ENCODE results near the gene PTPRU.
"Not testable (repeated sequence)": the region's sequence is repeated elsewhere in the genome, so short reads cannot be mapped to it uniquely, and the experiment has no call there.

The PTPRU gene

GRCh38 chr1:29222260-29222659 lies 14.1 kb upstream of the PTPRU start:
- not testable (repeated sequence) for DNase-seq (ENCODE audit: low read depth in 2 of 2)

GRCh38 chr1:29222686-29223085 lies 13.6 kb upstream of the PTPRU start:
- DNase-seq (ENCODE audit: low read depth in 2 of 2) = no peak

- DNase-seq (ENCODE audit: low read depth in 2 of 2) = no peak
Observed at GRCh38 chr1:29223521-29223920, 12.8 kb upstream of the PTPRU start.

- DNase-seq (ENCODE audit: low read depth in 2 of 2) = no peak
Observed at GRCh38 chr1:29224356-29224837, 11.9 kb upstream of the PTPRU start.

GRCh38 chr1:29225361-29225760 lies 11.0 kb upstream of the PTPRU start:
- no peak for DNase-seq (ENCODE audit: low read depth in 2 of 2)

GRCh38 chr1:29227511-29227910 lies 8.8 kb upstream of the PTPRU start:
- no peak for DNase-seq (ENCODE audit: low read depth in 2 of 2)

- no peak for DNase-seq (ENCODE audit: low read depth in 2 of 2)
Observed at GRCh38 chr1:29230204-29230552, 6.1 kb upstream of the PTPRU start.

- DNase-seq (ENCODE audit: low read depth in 2 of 2) = peak; percentile 92 to 95
Observed at GRCh38 chr1:29230553-29231378, 5.6 kb upstream of the PTPRU start, which contains the start of gene MECR. MECR (minus strand) TSS chr1:29230934; CDS start chr1:29230906, 28 bp downstream.

- DNase-seq (ENCODE audit: low read depth in 2 of 2) = no peak
Observed at GRCh38 chr1:29232387-29232786, 3.9 kb upstream of the PTPRU start.

- DNase-seq (ENCODE audit: low read depth in 2 of 2) = no peak
Observed at GRCh38 chr1:29233693-29234092, 2.6 kb upstream of the PTPRU start.

- DNase-seq (ENCODE audit: low read depth in 2 of 2) = no peak
Observed at GRCh38 chr1:29234471-29234870, 1.9 kb upstream of the PTPRU start.

GRCh38 chr1:29234881-29235280 lies 1.4 kb upstream of the PTPRU start:
- DNase-seq (ENCODE audit: low read depth in 2 of 2) = not testable (repeated sequence)

GRCh38 chr1:29236712-29237128 lies 398 bp downstream of the PTPRU start:
- no peak for DNase-seq (ENCODE audit: low read depth in 2 of 2)

GRCh38 chr1:29237129-29237821 lies 953 bp downstream of the PTPRU start:
- no peak for DNase-seq (ENCODE audit: low read depth in 2 of 2)

- DNase-seq (ENCODE audit: low read depth in 2 of 2) = no peak
Observed at GRCh38 chr1:29237852-29238619, 1.7 kb downstream of the PTPRU start.

GRCh38 chr1:29238620-29239002 lies 2.3 kb downstream of the PTPRU start:
- DNase-seq (ENCODE audit: low read depth in 2 of 2) = no peak

GRCh38 chr1:29239142-29239541 lies 2.8 kb downstream of the PTPRU start:
- no peak for DNase-seq (ENCODE audit: low read depth in 2 of 2)

GRCh38 chr1:29240400-29240837 lies 4.1 kb downstream of the PTPRU start:
- no peak for DNase-seq (ENCODE audit: low read depth in 2 of 2)

- no peak for DNase-seq (ENCODE audit: low read depth in 2 of 2)
Observed at GRCh38 chr1:29240986-29241385, 4.7 kb downstream of the PTPRU start.

- no peak for DNase-seq (ENCODE audit: low read depth in 2 of 2)
Observed at GRCh38 chr1:29243023-29243870, 6.9 kb downstream of the PTPRU start.

- no peak for DNase-seq (ENCODE audit: low read depth in 2 of 2)
Observed at GRCh38 chr1:29243871-29244200, 7.5 kb downstream of the PTPRU start.
